H9 (cell line): ENCODE results near the gene DUSP15. TPM values are rescaled to one million over a fixed set of nuclear protein-coding genes. Genes with fewer than 3 reads are reported as not detected.

Experiments
- DNase-seq: peaks from one replicate; pipeline ENCODE4 v3.0.0-alpha.2; 2017
- H2AFZ ChIP-seq: one replicate; pipeline ENCODE4 v1.6.1; 2013; ENCODE audit warnings: mild to moderate bottlenecking, low read length, control low read depth, moderate library complexity
- H2AK5ac ChIP-seq: 2 replicates; pipeline ENCODE4 v1.6.1; 2013; ENCODE audit warnings: low read length, control low read depth, mixed read lengths; ENCODE audit not compliant: insufficient read length
- H2BK120ac ChIP-seq: one replicate; pipeline ENCODE4 v1.6.1; 2013; ENCODE audit warnings: low read depth, mild to moderate bottlenecking, low read length, control low read depth, inconsistent platforms; ENCODE audit not compliant: poor library complexity, severe bottlenecking
- H2BK12ac ChIP-seq: 2 replicates; pipeline ENCODE4 v1.6.1; 2013; ENCODE audit warnings: low read length, control low read depth, mixed read lengths, low read depth; ENCODE audit not compliant: insufficient read length
- H2BK15ac ChIP-seq: 2 replicates; pipeline ENCODE4 v1.6.1; 2013; ENCODE audit warnings: low read depth, low read length, control low read depth
- H2BK20ac ChIP-seq: one replicate; pipeline ENCODE4 v1.6.1; 2013; ENCODE audit warnings: low read depth, mild to moderate bottlenecking, low read length, control low read depth, inconsistent platforms; ENCODE audit not compliant: poor library complexity, severe bottlenecking
- H2BK5ac ChIP-seq: 2 replicates; pipeline ENCODE4 v1.6.1; 2013; ENCODE audit warnings: low read length, control low read depth, mixed read lengths; ENCODE audit not compliant: insufficient read length
- H3K14ac ChIP-seq: 2 replicates; pipeline ENCODE4 v1.6.1; 2013; ENCODE audit warnings: low read length, control low read depth; ENCODE audit not compliant: insufficient read depth
- H3K18ac ChIP-seq: 2 replicates; pipeline ENCODE4 v1.6.1; 2013; ENCODE audit warnings: low read depth, mild to moderate bottlenecking, mixed read lengths, low read length, control low read depth; ENCODE audit not compliant: insufficient read length
- H3K23ac ChIP-seq: 2 replicates; pipeline ENCODE4 v1.6.1; 2013; ENCODE audit warnings: low read length, control low read depth, mixed read lengths, low read depth; ENCODE audit not compliant: insufficient read length
- H3K23me2 ChIP-seq: 2 replicates; pipeline ENCODE4 v1.6.1; 2013; ENCODE audit warnings: low read depth, mild to moderate bottlenecking, mixed read lengths, low read length, control low read depth; ENCODE audit not compliant: insufficient read length, poor library complexity, severe bottlenecking
- H3K27ac ChIP-seq: 2 replicates; pipeline ENCODE4 v1.5.1; 2013; ENCODE audit warnings: low read length, control low read depth, mixed read lengths, low read depth; ENCODE audit not compliant: insufficient read length
- H3K27me3 ChIP-seq: 2 replicates; pipeline ENCODE4 v1.6.1; 2013; ENCODE audit warnings: low read length, control low read depth, inconsistent platforms; ENCODE audit not compliant: insufficient read depth
- H3K4ac ChIP-seq: 2 replicates; pipeline ENCODE4 v1.6.1; 2013; ENCODE audit warnings: low read depth, mild to moderate bottlenecking, control low read depth, inconsistent platforms, low read length, moderate library complexity
- H3K4me1 ChIP-seq: 2 replicates; pipeline ENCODE4 v1.6.1; 2013; ENCODE audit warnings: low read length, control low read depth, inconsistent platforms; ENCODE audit not compliant: insufficient read depth
- H3K4me2 ChIP-seq: 2 replicates; pipeline ENCODE4 v1.6.1; 2013; ENCODE audit warnings: low read length, control low read depth, mixed read lengths; ENCODE audit not compliant: insufficient read length, insufficient read depth
- H3K56ac ChIP-seq: 2 replicates; pipeline ENCODE4 v1.6.1; 2013; ENCODE audit warnings: low read depth, mild to moderate bottlenecking, mixed read lengths, low read length, control low read depth; ENCODE audit not compliant: insufficient read length
- H3K79me1 ChIP-seq: 2 replicates; pipeline ENCODE4 v1.6.1; 2013; ENCODE audit warnings: low read depth, mild to moderate bottlenecking, moderate library complexity, low read length, control low read depth, inconsistent platforms; ENCODE audit not compliant: insufficient read depth, poor library complexity, severe bottlenecking
- H3K79me2 ChIP-seq: 2 replicates; pipeline ENCODE4 v1.6.1; 2013; ENCODE audit warnings: low read length, control low read depth, inconsistent platforms; ENCODE audit not compliant: insufficient read depth
- H3K9ac ChIP-seq: 2 replicates; pipeline ENCODE4 v1.6.1; 2013; ENCODE audit warnings: low read length, control low read depth, mixed read lengths; ENCODE audit not compliant: insufficient read length; ENCODE audit errors: extremely low read depth
- H3K9me3 ChIP-seq: one replicate; pipeline ENCODE4 v1.6.1; 2013; ENCODE audit warnings: low read depth, low read length, inconsistent platforms; ENCODE audit not compliant: control insufficient read depth
- H3T11ph ChIP-seq: one replicate; pipeline ENCODE4 v1.6.1; 2013; ENCODE audit warnings: mild to moderate bottlenecking, low read length, control low read depth, inconsistent platforms
- H4K20me1 ChIP-seq: one replicate; pipeline ENCODE4 v1.6.1; 2013; ENCODE audit not compliant: control insufficient read depth, insufficient read length, insufficient read depth
- H4K5ac ChIP-seq: 2 replicates; pipeline ENCODE4 v1.6.1; 2013; ENCODE audit warnings: low read depth, mild to moderate bottlenecking, mixed read lengths, low read length, control low read depth; ENCODE audit not compliant: insufficient read length
- H4K8ac ChIP-seq: replicated peaks from 2 replicates; pipeline ENCODE4 v1.6.1; 2013; ENCODE audit warnings: low read length, control low read depth, mixed read lengths, low read depth; ENCODE audit not compliant: insufficient read length
- H4K91ac ChIP-seq: 2 replicates; pipeline ENCODE4 v1.6.1; 2013; ENCODE audit warnings: low read depth, mild to moderate bottlenecking, moderate library complexity, mixed read lengths, low read length, control low read depth; ENCODE audit not compliant: insufficient read length
- H3K27ac Mint-ChIP-seq, 3 experiments: 2 replicates in 2 of 3; 3 replicates in 1 of 3; pipeline ENCODE4 v1.8.0; 2020 to 2021; ENCODE audit warnings: mixed read lengths in 3 of 3, mild to moderate bottlenecking in 1 of 3, moderate library complexity in 1 of 3
- H3K27me3 Mint-ChIP-seq: 2 replicates; pipeline ENCODE4 v1.8.0; 2021; ENCODE audit warnings: low read depth, mild to moderate bottlenecking, moderate library complexity, mixed read lengths
- H3K36me3 Mint-ChIP-seq, 3 experiments: 2 replicates in 2 of 3; 3 replicates in 1 of 3; pipeline ENCODE4 v1.8.0; 2020 to 2021; ENCODE audit warnings: low read depth in 3 of 3, mixed read lengths in 3 of 3; ENCODE audit not compliant: insufficient read depth in 1 of 3
- H3K4me1 Mint-ChIP-seq, 2 experiments: 2 replicates each; pipeline ENCODE4 v1.8.0; 2020; ENCODE audit warnings: mixed read lengths in 2 of 2
- H3K4me3 Mint-ChIP-seq, 2 experiments: 2 replicates in 1 of 2; 3 replicates in 1 of 2; pipeline ENCODE4 v1.8.0; 2020 to 2021; ENCODE audit warnings: mild to moderate bottlenecking in 2 of 2, mixed read lengths in 2 of 2, moderate library complexity in 1 of 2
- H3K9me3 Mint-ChIP-seq, 2 experiments: 2 replicates in 1 of 2; 3 replicates in 1 of 2; pipeline ENCODE4 v1.8.0; 2020; ENCODE audit warnings: mild to moderate bottlenecking in 2 of 2, mixed read lengths in 2 of 2, moderate library complexity in 1 of 2
- WGBS: extraction: QIAGEN DNeasy Blood & Tissue Kit; methylation state at CpG from one replicate; pipeline ENCODE4 v1.1.7; 2013; ENCODE audit warnings: missing lambda C conversion rate, low lambda C conversion rate, mixed read lengths; ENCODE audit not compliant: insufficient read length; ENCODE audit errors: extremely low coverage; 5-methylcytosine and 5-hydroxymethylcytosine counted together
- total RNA-seq: library from RNA; stranded (reverse); gene quantifications from 2 replicates; pipeline ENCODE4 v1.2.1, GENCODE V29; 2021
- TF ChIP-seq, protein P1 (sequence below): fragments of 200-600 bp; sonication (generic); conservative IDR thresholded peaks from 3 replicates; pipeline ENCODE4 v1.8.0; 2021; ENCODE audit warnings: antibody characterized with exemption, mild to moderate bottlenecking

Gene DUSP15
- total RNA-seq, 1 experiment from 2014 or later: 5.6 TPM

DNA sequence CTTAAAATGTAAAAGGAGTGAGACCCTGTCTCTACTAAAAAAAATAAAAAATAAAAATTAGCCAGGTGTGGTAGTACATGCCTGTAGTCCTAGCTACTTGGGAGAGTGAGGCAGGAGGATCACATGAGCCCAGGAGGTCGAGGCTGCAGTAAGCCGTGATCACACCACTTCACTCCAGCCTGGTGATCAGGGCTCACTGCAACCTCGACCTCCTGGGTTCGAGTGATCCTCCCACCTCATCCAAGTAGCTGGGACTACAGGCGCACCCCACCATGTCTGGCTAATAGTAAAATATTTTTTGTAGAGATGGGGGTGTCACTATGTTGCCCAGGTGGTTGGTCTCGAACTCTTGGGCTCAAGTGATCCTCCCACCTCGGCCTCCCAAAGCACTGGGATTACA lies 16.8 kb downstream of the DUSP15 start:
- Mint-ChIP-seq H3K27ac (no peak overlapping the region), H3K4me1 (peaks cover 7 to 11% of the 10 kb centered on the region in 2 experiments), H3K36me3 (no peaks in the 10 kb centered on the region), H3K4me3 (no peak overlapping the region), H3K27me3 (peaks cover 40% of the 10 kb centered on the region), H3K9me3 (no peaks in the 10 kb centered on the region)
- Histone ChIP-seq H3K56ac (no peak overlapping the region), H3K4me2 (no peak overlapping the region), H3K27ac (no peak overlapping the region), H2BK15ac (no peak overlapping the region), H2BK120ac (no peak overlapping the region), H3K79me2 (no peaks in the 10 kb centered on the region), H2BK12ac (no peak overlapping the region), H3K79me1 (no peaks in the 10 kb centered on the region), H4K5ac (no peak overlapping the region), H3K4ac (no peak overlapping the region), H4K8ac (no peak overlapping the region), H3K23ac (no peak overlapping the region), H2BK5ac (no peak overlapping the region), H3K27me3 (no peaks in the 10 kb centered on the region), H3K9ac (no peak overlapping the region), H2AFZ (no peak overlapping the region), H4K91ac (no peak overlapping the region), H3K14ac (no peak overlapping the region), H2BK20ac (no peak overlapping the region), H3K9me3 (no peaks in the 10 kb centered on the region), H3K23me2 (no peaks in the 10 kb centered on the region), H2AK5ac (no peak overlapping the region), H3K4me1 (peaks cover 2% of the 10 kb centered on the region; the same call in 1 of the 2 replicates), H3T11ph (no peak overlapping the region), H3K18ac (no peak overlapping the region), H4K20me1 (no peaks in the 10 kb centered on the region)
- no peak for DNase-seq
- WGBS: no CpG with 5 or more reads among the region's 7 CpGs
- TF ChIP-seq, protein P1, sequence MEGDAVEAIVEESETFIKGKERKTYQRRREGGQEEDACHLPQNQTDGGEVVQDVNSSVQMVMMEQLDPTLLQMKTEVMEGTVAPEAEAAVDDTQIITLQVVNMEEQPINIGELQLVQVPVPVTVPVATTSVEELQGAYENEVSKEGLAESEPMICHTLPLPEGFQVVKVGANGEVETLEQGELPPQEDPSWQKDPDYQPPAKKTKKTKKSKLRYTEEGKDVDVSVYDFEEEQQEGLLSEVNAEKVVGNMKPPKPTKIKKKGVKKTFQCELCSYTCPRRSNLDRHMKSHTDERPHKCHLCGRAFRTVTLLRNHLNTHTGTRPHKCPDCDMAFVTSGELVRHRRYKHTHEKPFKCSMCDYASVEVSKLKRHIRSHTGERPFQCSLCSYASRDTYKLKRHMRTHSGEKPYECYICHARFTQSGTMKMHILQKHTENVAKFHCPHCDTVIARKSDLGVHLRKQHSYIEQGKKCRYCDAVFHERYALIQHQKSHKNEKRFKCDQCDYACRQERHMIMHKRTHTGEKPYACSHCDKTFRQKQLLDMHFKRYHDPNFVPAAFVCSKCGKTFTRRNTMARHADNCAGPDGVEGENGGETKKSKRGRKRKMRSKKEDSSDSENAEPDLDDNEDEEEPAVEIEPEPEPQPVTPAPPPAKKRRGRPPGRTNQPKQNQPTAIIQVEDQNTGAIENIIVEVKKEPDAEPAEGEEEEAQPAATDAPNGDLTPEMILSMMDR: no peak
